Measurements from ENCODE around the gene ICE2.
"Not testable (repeated sequence)": the region's sequence is repeated elsewhere in the genome, so short reads cannot be mapped to it uniquely, and the experiment has no call there.

The ICE2 gene

GRCh38 chr15:60405399-60405798 is 73.5 kb downstream of the ICE2 start:
- no peak for DNase-seq

GRCh38 chr15:60404351-60404750 is 74.6 kb downstream of the ICE2 start:
- not testable (repeated sequence) for DNase-seq

- DNase-seq = no peak
Measured at GRCh38 chr15:60400944-60401343, 78.0 kb downstream of the ICE2 start.

GRCh38 chr15:60399931-60400330 is 79.0 kb downstream of the ICE2 start:
- DNase-seq = no peak

GRCh38 chr15:60399246-60399915 is 79.6 kb downstream of the ICE2 start:
- DNase-seq = no peak

GRCh38 chr15:60397772-60398445 is 81.0 kb downstream of the ICE2 start, which contains the start of gene ANXA2:
Gene ANXA2 (minus strand): TSS chr15:60397986. CDS start chr15:60386075, 11,911 bp downstream.
- peak; percentile 72 to 83 for DNase-seq

- DNase-seq = peak; percentile 20 to 30
Measured at GRCh38 chr15:60396958-60397771, 81.8 kb downstream of the ICE2 start.

GRCh38 chr15:60396560-60396957 is 82.4 kb downstream of the ICE2 start:
- no peak for DNase-seq

- no peak for DNase-seq
Measured at GRCh38 chr15:60396100-60396499, 82.8 kb downstream of the ICE2 start.

GRCh38 chr15:60395276-60396011 is 83.5 kb downstream of the ICE2 start:
- no peak for DNase-seq

- DNase-seq = no peak
Measured at GRCh38 chr15:60394689-60395097, 84.2 kb downstream of the ICE2 start.

- DNase-seq = no peak
Measured at GRCh38 chr15:60392986-60393790, 85.8 kb downstream of the ICE2 start.

GRCh38 chr15:60392601-60392985 is 86.3 kb downstream of the ICE2 start:
- DNase-seq = no peak

- DNase-seq = no peak
Measured at GRCh38 chr15:60391722-60392315, 87.1 kb downstream of the ICE2 start.

GRCh38 chr15:60390871-60391501 is 88.0 kb downstream of the ICE2 start:
- DNase-seq = no peak

GRCh38 chr15:60390231-60390630 is 88.7 kb downstream of the ICE2 start:
- DNase-seq = no peak

GRCh38 chr15:60389261-60390077 is 89.5 kb downstream of the ICE2 start:
- peak in 1 of 2 experiments; percentile 24 for DNase-seq

- DNase-seq = no peak
Measured at GRCh38 chr15:60387321-60387720, 91.6 kb downstream of the ICE2 start.

- DNase-seq = no peak
Measured at GRCh38 chr15:60386615-60387014, 92.3 kb downstream of the ICE2 start.
